HepG2 (cell line): ENCODE results near the gene NOXA1. TPM values are rescaled to one million over a fixed set of nuclear protein-coding genes. Genes with fewer than 3 reads are reported as not detected.

Experiments
- FLYWCH1 ChIP-seq: sonication (generic); formaldehyde crosslinking; IDR thresholded peaks from 2 replicates; pipeline ENCODE4 v1.8.1; 2023; ENCODE audit warnings: mild to moderate bottlenecking, missing genetic modification reagents
- FOXC1 ChIP-seq: sonication (generic); formaldehyde crosslinking; IDR thresholded peaks from 2 replicates; pipeline ENCODE4 v1.8.0; 2022; ENCODE audit warnings: mild to moderate bottlenecking, missing genetic modification reagents, borderline replicate concordance
- HNF4A ChIP-seq: sonication (generic); formaldehyde crosslinking; IDR thresholded peaks from 2 replicates; pipeline ENCODE4 v1.4.0; 2020; ENCODE audit warnings: missing genetic modification reagents
- JUNB ChIP-seq: sonication (generic); formaldehyde crosslinking; IDR thresholded peaks from 2 replicates; pipeline ENCODE4 v1.8.0; 2022; ENCODE audit warnings: missing genetic modification reagents, mild to moderate bottlenecking, borderline replicate concordance
- POGZ ChIP-seq: sonication (generic); formaldehyde crosslinking; IDR thresholded peaks from 2 replicates; pipeline ENCODE4 v1.4.0; 2020; ENCODE audit warnings: mild to moderate bottlenecking, missing genetic modification reagents
- REL ChIP-seq: sonication (generic); formaldehyde crosslinking; conservative IDR thresholded peaks from 2 replicates; pipeline ENCODE4 v1.8.0; 2022; ENCODE audit warnings: mild to moderate bottlenecking, missing genetic modification reagents, moderate library complexity
- ZMYM2 ChIP-seq: sonication (generic); formaldehyde crosslinking; IDR thresholded peaks from 2 replicates; pipeline ENCODE4 v1.8.0; 2022; ENCODE audit warnings: mild to moderate bottlenecking, missing genetic modification reagents
- ZNF224 ChIP-seq: sonication (generic); formaldehyde crosslinking; IDR thresholded peaks from 2 replicates; pipeline ENCODE4 v1.5.0; 2020; ENCODE audit warnings: mild to moderate bottlenecking, missing genetic modification reagents
- ZNF354B ChIP-seq: sonication (generic); formaldehyde crosslinking; IDR thresholded peaks from 2 replicates; pipeline ENCODE4 v1.8.0; 2022; ENCODE audit warnings: mild to moderate bottlenecking, missing genetic modification reagents
- polyA plus RNA-seq, 8 experiments: library from polyadenylated mRNA; depleted of rRNA in 3 of 8; stranded (reverse) in 7 of 8; unstranded in 1 of 8; fragments of >200 nt; fragmentation: Illumina TruSeq in 4 of 8; extraction: Trizol in 4 of 8; gene quantifications; 2 replicates each; pipeline versions ENCODE4 v1.2.1 to v1.2.3, GENCODE V29; 2011 to 2016; ENCODE audit warnings: low read depth in 4 of 8, missing spikeins in 1 of 8, mixed read lengths in 1 of 8; ENCODE audit not compliant: insufficient read depth in 1 of 8
- total RNA-seq, 5 experiments: library from RNA; depleted of rRNA; stranded (reverse); fragments of >200 nt; fragmentation: Illumina TruSeq; extraction: Trizol; gene quantifications; 2 replicates each; pipeline ENCODE4 v1.2.3, GENCODE V29; 2016; ENCODE audit warnings: low read depth in 1 of 5
- TF ChIP-seq, protein P1 (sequence below): sonication (generic); formaldehyde crosslinking; IDR thresholded peaks from 2 replicates; pipeline ENCODE4 v1.4.0; 2020; ENCODE audit warnings: mild to moderate bottlenecking, missing genetic modification reagents
- TF ChIP-seq, protein P2 (sequence below): IDR thresholded peaks from 2 replicates; pipeline ENCODE4 v1.6.1; 2016; ENCODE audit warnings: low read depth, missing genetic modification reagents, missing compliant biosample characterization
- TF ChIP-seq, protein P3 (sequence below): sonication (generic); formaldehyde crosslinking; IDR thresholded peaks from 2 replicates; pipeline ENCODE4 v1.8.0; 2023; ENCODE audit warnings: mild to moderate bottlenecking, missing genetic modification reagents
- TF ChIP-seq, protein P4 (sequence below): sonication (generic); formaldehyde crosslinking; IDR thresholded peaks from 2 replicates; pipeline ENCODE4 v1.4.0; 2020; ENCODE audit warnings: missing genetic modification reagents, mild to moderate bottlenecking, borderline replicate concordance
- TF ChIP-seq, protein P5 (sequence below): sonication (generic); formaldehyde crosslinking; IDR thresholded peaks from 2 replicates; pipeline ENCODE4 v1.4.0; 2020; ENCODE audit warnings: missing genetic modification reagents; ENCODE audit errors: not compliant biosample characterization
- TF ChIP-seq, protein P6 (sequence below): IDR thresholded peaks from 2 replicates; pipeline ENCODE4 v1.6.1; 2016; ENCODE audit warnings: missing compliant biosample characterization, missing genetic modification reagents, borderline replicate concordance

The NOXA1 gene
- total and polyA plus RNA-seq, 2 of the 13 experiments (the other 11 are each of a cell fraction or from before 2014, with no cell fraction given), result 0.78 to 1.2 TPM

DNA sequence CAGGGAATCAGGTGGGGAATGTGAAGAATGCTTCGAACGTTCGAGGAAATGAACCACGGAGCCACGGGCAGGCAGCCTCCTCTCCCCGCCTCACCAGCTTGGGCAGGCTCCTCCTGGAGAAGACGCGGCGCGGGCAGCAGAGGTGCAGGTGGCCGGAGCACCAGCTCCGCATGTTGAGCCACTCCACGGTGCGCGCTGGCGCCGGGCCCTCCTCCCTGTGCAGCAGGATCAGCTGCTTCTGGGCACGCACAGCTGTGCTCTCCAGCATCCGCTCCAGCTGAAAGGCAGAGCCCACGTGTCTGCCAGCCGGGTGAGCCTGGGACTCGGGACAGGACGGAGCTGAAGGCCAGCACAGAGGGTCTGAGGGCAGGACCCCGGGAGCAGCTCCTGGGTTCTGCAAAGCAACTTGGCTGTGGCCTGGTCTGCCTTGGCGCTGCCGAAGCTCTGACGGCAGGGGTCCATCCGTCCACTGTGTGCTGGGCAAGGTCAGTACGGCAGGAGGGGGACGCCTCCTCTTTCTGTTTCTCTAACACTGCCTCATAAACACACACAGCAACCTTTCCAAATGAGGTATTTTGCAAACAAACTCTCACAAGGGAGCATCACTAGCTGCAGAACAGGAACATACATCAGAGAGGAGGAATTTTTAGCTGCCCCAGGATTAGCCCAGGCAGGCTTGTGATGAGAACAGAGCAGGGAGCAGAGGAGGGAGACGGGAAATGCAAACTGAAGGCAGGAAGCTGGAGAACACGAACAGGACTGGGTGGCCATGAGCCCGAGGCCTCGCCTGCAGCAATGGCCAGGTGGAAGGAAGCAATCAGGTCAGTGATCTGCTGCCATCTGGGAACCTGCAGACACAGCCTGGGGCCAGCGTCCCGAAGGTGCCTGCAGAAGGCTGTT lies 56.0 kb downstream of the NOXA1 start (continued):
- TF ChIP-seq, protein P1, sequence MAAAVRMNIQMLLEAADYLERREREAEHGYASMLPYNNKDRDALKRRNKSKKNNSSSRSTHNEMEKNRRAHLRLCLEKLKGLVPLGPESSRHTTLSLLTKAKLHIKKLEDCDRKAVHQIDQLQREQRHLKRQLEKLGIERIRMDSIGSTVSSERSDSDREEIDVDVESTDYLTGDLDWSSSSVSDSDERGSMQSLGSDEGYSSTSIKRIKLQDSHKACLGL (CRISPR knock-in tag), result peak; percentile 55; the same call in 1 of the 2 replicates
- TF ChIP-seq ZNF224 (CRISPR knock-in tag) (no peak), FLYWCH1 (CRISPR knock-in tag) (no peak), HNF4A (CRISPR knock-in tag) (no peak), REL (CRISPR knock-in tag) (no peak), ZMYM2 (CRISPR knock-in tag) (no peak), JUNB (CRISPR knock-in tag) (no peak), ZNF354B (CRISPR knock-in tag) (no peak), FOXC1 (CRISPR knock-in tag) (no peak), POGZ (CRISPR knock-in tag) (0 out of 2 replicates have a peak, but pooled peaks have one; percentile 32)
- TF ChIP-seq, protein P2, sequence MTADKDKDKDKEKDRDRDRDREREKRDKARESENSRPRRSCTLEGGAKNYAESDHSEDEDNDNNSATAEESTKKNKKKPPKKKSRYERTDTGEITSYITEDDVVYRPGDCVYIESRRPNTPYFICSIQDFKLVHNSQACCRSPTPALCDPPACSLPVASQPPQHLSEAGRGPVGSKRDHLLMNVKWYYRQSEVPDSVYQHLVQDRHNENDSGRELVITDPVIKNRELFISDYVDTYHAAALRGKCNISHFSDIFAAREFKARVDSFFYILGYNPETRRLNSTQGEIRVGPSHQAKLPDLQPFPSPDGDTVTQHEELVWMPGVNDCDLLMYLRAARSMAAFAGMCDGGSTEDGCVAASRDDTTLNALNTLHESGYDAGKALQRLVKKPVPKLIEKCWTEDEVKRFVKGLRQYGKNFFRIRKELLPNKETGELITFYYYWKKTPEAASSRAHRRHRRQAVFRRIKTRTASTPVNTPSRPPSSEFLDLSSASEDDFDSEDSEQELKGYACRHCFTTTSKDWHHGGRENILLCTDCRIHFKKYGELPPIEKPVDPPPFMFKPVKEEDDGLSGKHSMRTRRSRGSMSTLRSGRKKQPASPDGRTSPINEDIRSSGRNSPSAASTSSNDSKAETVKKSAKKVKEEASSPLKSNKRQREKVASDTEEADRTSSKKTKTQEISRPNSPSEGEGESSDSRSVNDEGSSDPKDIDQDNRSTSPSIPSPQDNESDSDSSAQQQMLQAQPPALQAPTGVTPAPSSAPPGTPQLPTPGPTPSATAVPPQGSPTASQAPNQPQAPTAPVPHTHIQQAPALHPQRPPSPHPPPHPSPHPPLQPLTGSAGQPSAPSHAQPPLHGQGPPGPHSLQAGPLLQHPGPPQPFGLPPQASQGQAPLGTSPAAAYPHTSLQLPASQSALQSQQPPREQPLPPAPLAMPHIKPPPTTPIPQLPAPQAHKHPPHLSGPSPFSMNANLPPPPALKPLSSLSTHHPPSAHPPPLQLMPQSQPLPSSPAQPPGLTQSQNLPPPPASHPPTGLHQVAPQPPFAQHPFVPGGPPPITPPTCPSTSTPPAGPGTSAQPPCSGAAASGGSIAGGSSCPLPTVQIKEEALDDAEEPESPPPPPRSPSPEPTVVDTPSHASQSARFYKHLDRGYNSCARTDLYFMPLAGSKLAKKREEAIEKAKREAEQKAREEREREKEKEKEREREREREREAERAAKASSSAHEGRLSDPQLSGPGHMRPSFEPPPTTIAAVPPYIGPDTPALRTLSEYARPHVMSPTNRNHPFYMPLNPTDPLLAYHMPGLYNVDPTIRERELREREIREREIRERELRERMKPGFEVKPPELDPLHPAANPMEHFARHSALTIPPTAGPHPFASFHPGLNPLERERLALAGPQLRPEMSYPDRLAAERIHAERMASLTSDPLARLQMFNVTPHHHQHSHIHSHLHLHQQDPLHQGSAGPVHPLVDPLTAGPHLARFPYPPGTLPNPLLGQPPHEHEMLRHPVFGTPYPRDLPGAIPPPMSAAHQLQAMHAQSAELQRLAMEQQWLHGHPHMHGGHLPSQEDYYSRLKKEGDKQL (CRISPR knock-in tag), result no peak
- TF ChIP-seq, protein P3, sequence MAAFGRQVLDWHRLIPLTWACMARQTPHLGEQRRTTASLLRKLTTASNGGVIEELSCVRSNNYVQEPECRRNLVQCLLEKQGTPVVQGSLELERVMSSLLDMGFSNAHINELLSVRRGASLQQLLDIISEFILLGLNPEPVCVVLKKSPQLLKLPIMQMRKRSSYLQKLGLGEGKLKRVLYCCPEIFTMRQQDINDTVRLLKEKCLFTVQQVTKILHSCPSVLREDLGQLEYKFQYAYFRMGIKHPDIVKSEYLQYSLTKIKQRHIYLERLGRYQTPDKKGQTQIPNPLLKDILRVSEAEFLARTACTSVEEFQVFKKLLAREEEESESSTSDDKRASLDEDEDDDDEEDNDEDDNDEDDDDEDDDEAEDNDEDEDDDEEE (CRISPR knock-in tag), result 0 out of 2 replicates have a peak, but pooled peaks have one; percentile 32
- TF ChIP-seq, protein P4, sequence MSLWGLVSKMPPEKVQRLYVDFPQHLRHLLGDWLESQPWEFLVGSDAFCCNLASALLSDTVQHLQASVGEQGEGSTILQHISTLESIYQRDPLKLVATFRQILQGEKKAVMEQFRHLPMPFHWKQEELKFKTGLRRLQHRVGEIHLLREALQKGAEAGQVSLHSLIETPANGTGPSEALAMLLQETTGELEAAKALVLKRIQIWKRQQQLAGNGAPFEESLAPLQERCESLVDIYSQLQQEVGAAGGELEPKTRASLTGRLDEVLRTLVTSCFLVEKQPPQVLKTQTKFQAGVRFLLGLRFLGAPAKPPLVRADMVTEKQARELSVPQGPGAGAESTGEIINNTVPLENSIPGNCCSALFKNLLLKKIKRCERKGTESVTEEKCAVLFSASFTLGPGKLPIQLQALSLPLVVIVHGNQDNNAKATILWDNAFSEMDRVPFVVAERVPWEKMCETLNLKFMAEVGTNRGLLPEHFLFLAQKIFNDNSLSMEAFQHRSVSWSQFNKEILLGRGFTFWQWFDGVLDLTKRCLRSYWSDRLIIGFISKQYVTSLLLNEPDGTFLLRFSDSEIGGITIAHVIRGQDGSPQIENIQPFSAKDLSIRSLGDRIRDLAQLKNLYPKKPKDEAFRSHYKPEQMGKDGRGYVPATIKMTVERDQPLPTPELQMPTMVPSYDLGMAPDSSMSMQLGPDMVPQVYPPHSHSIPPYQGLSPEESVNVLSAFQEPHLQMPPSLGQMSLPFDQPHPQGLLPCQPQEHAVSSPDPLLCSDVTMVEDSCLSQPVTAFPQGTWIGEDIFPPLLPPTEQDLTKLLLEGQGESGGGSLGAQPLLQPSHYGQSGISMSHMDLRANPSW, result no peak
- TF ChIP-seq, protein P5, sequence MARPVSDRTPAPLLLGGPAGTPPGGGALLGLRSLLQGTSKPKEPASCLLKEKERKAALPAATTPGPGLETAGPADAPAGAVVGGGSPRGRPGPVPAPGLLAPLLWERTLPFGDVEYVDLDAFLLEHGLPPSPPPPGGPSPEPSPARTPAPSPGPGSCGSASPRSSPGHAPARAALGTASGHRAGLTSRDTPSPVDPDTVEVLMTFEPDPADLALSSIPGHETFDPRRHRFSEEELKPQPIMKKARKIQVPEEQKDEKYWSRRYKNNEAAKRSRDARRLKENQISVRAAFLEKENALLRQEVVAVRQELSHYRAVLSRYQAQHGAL (CRISPR knock-in tag), result no peak
- TF ChIP-seq, protein P6, sequence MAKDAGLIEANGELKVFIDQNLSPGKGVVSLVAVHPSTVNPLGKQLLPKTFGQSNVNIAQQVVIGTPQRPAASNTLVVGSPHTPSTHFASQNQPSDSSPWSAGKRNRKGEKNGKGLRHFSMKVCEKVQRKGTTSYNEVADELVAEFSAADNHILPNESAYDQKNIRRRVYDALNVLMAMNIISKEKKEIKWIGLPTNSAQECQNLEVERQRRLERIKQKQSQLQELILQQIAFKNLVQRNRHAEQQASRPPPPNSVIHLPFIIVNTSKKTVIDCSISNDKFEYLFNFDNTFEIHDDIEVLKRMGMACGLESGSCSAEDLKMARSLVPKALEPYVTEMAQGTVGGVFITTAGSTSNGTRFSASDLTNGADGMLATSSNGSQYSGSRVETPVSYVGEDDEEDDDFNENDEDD (CRISPR knock-in tag), result peak; percentile 20; the same call in 1 of the 2 replicates
